GM23338 (cell line): Measurements from ENCODE around the gene OR2L5. TPM values are rescaled to one million over a fixed set of nuclear protein-coding genes. Genes with fewer than 3 reads are reported as not detected.

Experiments
- CREB1 ChIP-seq: fragments of 250-450 bp; sonication (Bioruptor Pico); IDR thresholded peaks from 2 replicates; pipeline ENCODE4 v1.5.0; 2020; ENCODE audit warnings: low read depth, mild to moderate bottlenecking, moderate library complexity
- CTCF ChIP-seq, 2 experiments: fragments of 200-600 bp in 1 of 2; sonication (generic) in 1 of 2; conservative IDR thresholded peaks; 2 replicates each; pipeline versions ENCODE4 v1.5.1 to v1.6.1; 2016 to 2017; ENCODE audit warnings: antibody characterized with exemption in 2 of 2, low read depth in 2 of 2, mild to moderate bottlenecking in 2 of 2, moderate library complexity in 1 of 2
- EZH2 ChIP-seq: fragments of 200-600 bp; sonication (generic); IDR thresholded peaks from one replicate; pipeline ENCODE4 v1.8.0; 2017; ENCODE audit warnings: antibody characterized with exemption, mild to moderate bottlenecking, low read depth; ENCODE audit not compliant: unreplicated experiment
- EZH2phosphoT487 ChIP-seq: fragments of 200-600 bp; sonication (generic); IDR thresholded peaks from one replicate; pipeline ENCODE4 v1.8.1; 2018; ENCODE audit warnings: antibody characterized with exemption; ENCODE audit not compliant: unreplicated experiment
- JUNB ChIP-seq: IDR thresholded peaks from one replicate; pipeline ENCODE4 v1.6.1; 2016; ENCODE audit warnings: antibody characterized with exemption; ENCODE audit not compliant: unreplicated experiment
- NANOG ChIP-seq: IDR thresholded peaks from 2 replicates; pipeline ENCODE4 v1.6.1; 2016; ENCODE audit warnings: antibody characterized with exemption, borderline replicate concordance
- POLR2AphosphoS5 ChIP-seq: IDR thresholded peaks from 2 replicates; pipeline ENCODE4 v1.6.1; 2016; ENCODE audit warnings: antibody characterized with exemption, low read depth
- STAT1 ChIP-seq: IDR thresholded peaks from one replicate; pipeline ENCODE4 v1.6.1; 2016; ENCODE audit warnings: antibody characterized with exemption; ENCODE audit not compliant: unreplicated experiment
- ZNF114 ChIP-seq: fragments of 250-450 bp; sonication (Bioruptor Pico); IDR thresholded peaks from 2 replicates; pipeline ENCODE4 v1.5.0; 2020; ENCODE audit warnings: mild to moderate bottlenecking, moderate library complexity
- ZNF331 ChIP-seq: fragments of 250-450 bp; sonication (Bioruptor Pico); IDR thresholded peaks from 2 replicates; pipeline ENCODE4 v1.5.0; 2020; ENCODE audit warnings: low read depth, mild to moderate bottlenecking, moderate library complexity
- ZNF462 ChIP-seq: fragments of 250-450 bp; sonication (Bioruptor Pico); IDR thresholded peaks from 2 replicates; pipeline ENCODE4 v1.5.0; 2020; ENCODE audit warnings: mild to moderate bottlenecking, moderate library complexity
- polyA plus RNA-seq: library from polyadenylated mRNA; unstranded; fragments of >200 nt; fragmentation: Nextera tagmentation; extraction: Ambion mirVana; gene quantifications from 2 replicates; pipeline ENCODE4 v1.2.1, GENCODE V29; 2016
- total RNA-seq: library from RNA; depleted of rRNA; stranded (reverse); fragments of >200 nt; shearing (Covaris generic); gene quantifications from 2 replicates; pipeline ENCODE4 v1.2.3, GENCODE V29; 2014
- TF ChIP-seq, protein P1 (sequence below): IDR thresholded peaks from 2 replicates; pipeline ENCODE4 v1.6.1; 2016; ENCODE audit warnings: antibody characterized with exemption

The OR2L5 gene
- total and polyA plus RNA-seq, 2 experiments from 2014 or later, result not detected

DNA sequence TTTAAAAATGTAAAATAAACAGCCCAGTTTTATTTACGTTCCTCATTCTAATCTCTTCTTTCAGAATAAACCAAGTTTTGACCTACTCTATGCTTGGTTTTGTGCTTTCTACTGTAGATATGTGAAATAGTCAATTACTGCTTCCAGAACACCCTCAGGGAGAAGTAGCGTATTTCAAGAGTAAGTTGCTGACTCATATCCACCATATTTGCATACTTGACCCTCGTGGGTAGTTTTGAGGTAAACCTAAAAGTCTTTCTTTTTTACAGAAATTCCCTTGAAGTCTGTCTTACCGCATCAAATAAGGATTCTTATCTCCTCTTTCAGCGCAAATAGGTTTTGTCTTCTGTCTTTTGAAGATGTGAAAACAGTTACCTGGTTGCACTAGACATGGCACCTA lies 31.7 kb downstream of the OR2L5 start (continued):
- TF ChIP-seq ZNF462 (CRISPR knock-in tag) (no peak), EZH2 (no peak), EZH2phosphoT487 (no peak), STAT1 (no peak), CTCF (conservative IDR thresholded peaks at IDR 0.05; ENCODE audit: low read depth in 2 of 2) (no peak), ZNF114 (no peak), POLR2AphosphoS5 (no peak), JUNB (no peak), CREB1 (CRISPR knock-in tag) (no peak), NANOG (no peak), ZNF331 (CRISPR knock-in tag) (no peak)
- TF ChIP-seq, protein P1, sequence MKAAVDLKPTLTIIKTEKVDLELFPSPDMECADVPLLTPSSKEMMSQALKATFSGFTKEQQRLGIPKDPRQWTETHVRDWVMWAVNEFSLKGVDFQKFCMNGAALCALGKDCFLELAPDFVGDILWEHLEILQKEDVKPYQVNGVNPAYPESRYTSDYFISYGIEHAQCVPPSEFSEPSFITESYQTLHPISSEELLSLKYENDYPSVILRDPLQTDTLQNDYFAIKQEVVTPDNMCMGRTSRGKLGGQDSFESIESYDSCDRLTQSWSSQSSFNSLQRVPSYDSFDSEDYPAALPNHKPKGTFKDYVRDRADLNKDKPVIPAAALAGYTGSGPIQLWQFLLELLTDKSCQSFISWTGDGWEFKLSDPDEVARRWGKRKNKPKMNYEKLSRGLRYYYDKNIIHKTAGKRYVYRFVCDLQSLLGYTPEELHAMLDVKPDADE, result no peak
